Measurements from ENCODE around the gene DPP6. TPM values are rescaled to one million over a fixed set of nuclear protein-coding genes. Genes with fewer than 3 reads are reported as not detected.

The DPP6 gene
- total and polyA plus RNA-seq, 9 donors: 0.22 to 3.9 (median 1.3) TPM; not detected in 1

GRCh38 chr7:154864523-154864891, 812.3 kb downstream of the DPP6 start:
- no peaks in the 10 kb centered on the region for H3K4me1 ChIP-seq (ENCODE audit: insufficient read depth)
- intact Hi-C loops (cut with DNase I): no loop called here
- no peak for DNase-seq
- no peaks in the 10 kb centered on the region for H3K27me3 ChIP-seq
- H3K36me3 ChIP-seq: no peaks in the 10 kb centered on the region
- H3K9me3 ChIP-seq: no peaks in the 10 kb centered on the region
- WGBS, 3 donors: 90 to 93% (median 92%) methylated on average over 6 of the region's 6 CpGs
- no peak overlapping the region for H3K4me3 ChIP-seq
- TF ChIP-seq POLR2A (IDR thresholded peaks at IDR 0.05) (no peak), EP300 (IDR thresholded peaks at IDR 0.05) (no peak), CTCF (IDR thresholded peaks at IDR 0.05) (no peak)
- H3K27ac ChIP-seq: no peak overlapping the region

- Histone ChIP-seq H3K9me3 (no peaks in the 10 kb centered on the region), H3K27me3 (no peaks in the 10 kb centered on the region), H3K27ac (no peak overlapping the region), H3K4me1 (ENCODE audit: insufficient read depth) (no peaks in the 10 kb centered on the region), H3K4me3 (no peak overlapping the region), H3K36me3 (no peaks in the 10 kb centered on the region)
- intact Hi-C loops (cut with DNase I): no loop called here
- TF ChIP-seq POLR2A (IDR thresholded peaks at IDR 0.05): no peak
- no peak for TF ChIP-seq EP300 (IDR thresholded peaks at IDR 0.05)
- TF ChIP-seq CTCF (IDR thresholded peaks at IDR 0.05): no peak
- DNase-seq: no peak
- 86 to 90% (median 89%) methylated on average over 14 of the region's 14 CpGs for whole genome bisulfite sequencing, 3 donors
Observed at GRCh38 chr7:154865984-154866685, 813.9 kb downstream of the DPP6 start.

DNA sequence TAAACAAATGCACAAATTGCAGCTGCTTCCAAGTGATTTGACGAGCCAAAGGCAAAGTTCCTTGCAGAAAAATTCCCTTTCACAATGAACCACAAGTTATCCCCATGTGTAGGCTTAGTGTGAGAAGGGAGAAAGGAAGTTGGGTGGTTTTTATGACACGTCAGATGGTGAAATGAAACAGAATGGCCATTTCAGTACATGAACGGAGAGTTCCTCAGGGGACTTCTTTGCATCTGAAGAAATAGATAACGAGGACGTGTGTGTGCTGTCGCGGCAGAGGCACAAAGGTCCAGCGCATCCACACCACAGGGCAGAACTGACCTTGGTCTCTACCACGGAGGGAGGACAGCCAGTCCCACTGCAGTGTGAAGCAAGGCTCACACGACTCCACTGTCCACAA, 814.9 kb downstream of the DPP6 start:
- Histone ChIP-seq H3K36me3 (no peaks in the 10 kb centered on the region), H3K27me3 (no peaks in the 10 kb centered on the region), H3K4me3 (no peak overlapping the region), H3K9me3 (no peaks in the 10 kb centered on the region), H3K4me1 (ENCODE audit: insufficient read depth) (no peaks in the 10 kb centered on the region), H3K27ac (no peak overlapping the region)
- 51 to 56% (median 54%) methylated on average over 10 of the region's 10 CpGs for WGBS, 3 donors
- TF ChIP-seq POLR2A (IDR thresholded peaks at IDR 0.05) (no peak), EP300 (IDR thresholded peaks at IDR 0.05) (no peak), CTCF (IDR thresholded peaks at IDR 0.05) (no peak)
- DNase-seq: no peak
- intact Hi-C loops (cut with DNase I): no loop called here

- DNase-seq: no peak
- TF ChIP-seq CTCF (IDR thresholded peaks at IDR 0.05) (no peak), POLR2A (IDR thresholded peaks at IDR 0.05) (no peak), EP300 (IDR thresholded peaks at IDR 0.05) (no peak)
Observed at GRCh38 chr7:154868921-154869320, 816.7 kb downstream of the DPP6 start.

More at GRCh38 chr7:154868921-154869320, 816.7 kb downstream of the DPP6 start:
- H3K27ac ChIP-seq: no peak overlapping the region
- 4 to 9% (median 5%) methylated on average over 11 of the region's 11 CpGs for WGBS, 3 donors
- H3K36me3 ChIP-seq: no peaks in the 10 kb centered on the region
- no peaks in the 10 kb centered on the region for H3K9me3 ChIP-seq
- no peaks in the 10 kb centered on the region for H3K27me3 ChIP-seq
- no peaks in the 10 kb centered on the region for H3K4me1 ChIP-seq (ENCODE audit: insufficient read depth)
- H3K4me3 ChIP-seq: no peak overlapping the region
- intact Hi-C loops (cut with DNase I): no loop called here

All from ovary (tissue), 9 donors.